ENCODE results near the gene DIO1.

GRCh38 chr1:53890522-53890941 is 3.5 kb upstream of the DIO1 start:
- no peak for TF ChIP-seq EP300 (IDR thresholded peaks at IDR 0.05; ENCODE audit: low read depth)
- no peak for TF ChIP-seq CTCF (IDR thresholded peaks at IDR 0.05)

Data from transverse colon (tissue), 3 donors.